WTC11 (cell line): ENCODE results near the gene JMJD4. TPM values are rescaled to one million over a fixed set of nuclear protein-coding genes. Genes with fewer than 3 reads are reported as not detected.

Experiments
- ATAC-seq: fragments of 200-7000 bp; cut with Tn5 transposase; 2 replicates; pipeline ENCODE4 v1.10.0; 2021; ENCODE audit warnings: mild to moderate bottlenecking, moderate library complexity
- CTCF ChIA-PET: fragments of 300-600 bp; sonication (Branson Sonifier 250); formaldehyde crosslinking; loops from one replicate; lab custom pipeline; 2021; ENCODE audit warnings: antibody characterized with exemption; lab: Charles Lee
- POLR2A ChIA-PET: fragments of 350-600 bp; sonication (Branson Sonifier 250); formaldehyde crosslinking; loops from one replicate; lab custom pipeline; 2021; ENCODE audit warnings: antibody characterized with exemption; lab: Charles Lee
- DNase-seq: peaks from one replicate; pipeline ENCODE4 v3.0.0; 2021; ENCODE audit warnings: low spot score
- H3K27ac Mint-ChIP-seq: 2 replicates; pipeline ENCODE4 v1.8.0; 2021; ENCODE audit warnings: mixed read lengths
- H3K27me3 Mint-ChIP-seq: 2 replicates; pipeline ENCODE4 v1.8.0; 2021; ENCODE audit warnings: low read depth, mild to moderate bottlenecking, moderate library complexity, mixed read lengths
- H3K36me3 Mint-ChIP-seq: 2 replicates; pipeline ENCODE4 v1.8.0; 2021; ENCODE audit warnings: mixed read lengths
- H3K4me1 Mint-ChIP-seq: 2 replicates; pipeline ENCODE4 v1.8.0; 2022; ENCODE audit warnings: mixed read lengths
- H3K4me3 Mint-ChIP-seq: 2 replicates; pipeline ENCODE4 v1.8.0; 2021; ENCODE audit warnings: mild to moderate bottlenecking, moderate library complexity, mixed read lengths
- H3K9me3 Mint-ChIP-seq: 2 replicates; pipeline ENCODE4 v1.8.0; 2021; ENCODE audit warnings: mixed read lengths
- ARID4B ChIP-seq: sonication (generic); formaldehyde crosslinking; IDR thresholded peaks from 2 replicates; pipeline ENCODE4 v1.8.0; 2023; ENCODE audit warnings: missing genetic modification reagents, mild to moderate bottlenecking, borderline replicate concordance
- CREB1 ChIP-seq: sonication (generic); formaldehyde crosslinking; IDR thresholded peaks from 2 replicates; pipeline ENCODE4 v1.8.0; 2023; ENCODE audit warnings: mild to moderate bottlenecking, missing genetic modification reagents
- EMX1 ChIP-seq: fragments of 250-450 bp; sonication (Bioruptor Pico); IDR thresholded peaks from 2 replicates; pipeline ENCODE4 v1.8.0; 2021; ENCODE audit warnings: mild to moderate bottlenecking
- ETV6 ChIP-seq: sonication (generic); formaldehyde crosslinking; IDR thresholded peaks from 2 replicates; pipeline ENCODE4 v1.8.1; 2022; ENCODE audit warnings: mild to moderate bottlenecking, missing genetic modification reagents
- GRHL2 ChIP-seq: fragments of 250-450 bp; sonication (Bioruptor Pico); IDR thresholded peaks from 2 replicates; pipeline ENCODE4 v1.8.0; 2022; ENCODE audit warnings: mild to moderate bottlenecking, moderate library complexity; ENCODE audit not compliant: insufficient replicate concordance, severe bottlenecking
- JUN ChIP-seq: sonication (generic); formaldehyde crosslinking; IDR thresholded peaks from 2 replicates; pipeline ENCODE4 v1.8.0; 2023; ENCODE audit warnings: mild to moderate bottlenecking, missing genetic modification reagents
- OVOL2 ChIP-seq: fragments of 250-450 bp; sonication (Bioruptor Pico); IDR thresholded peaks from 2 replicates; pipeline ENCODE4 v1.9.0; 2021; ENCODE audit warnings: mild to moderate bottlenecking, borderline replicate concordance
- PRRX2 ChIP-seq: fragments of 250-450 bp; sonication (Bioruptor Pico); IDR thresholded peaks from 2 replicates; pipeline ENCODE4 v1.8.0; 2021; ENCODE audit warnings: mild to moderate bottlenecking
- RORB ChIP-seq: fragments of 250-450 bp; sonication (Bioruptor Pico); IDR thresholded peaks from 2 replicates; pipeline ENCODE4 v1.9.0; 2021; ENCODE audit warnings: mild to moderate bottlenecking
- SMAD4 ChIP-seq: sonication (generic); formaldehyde crosslinking; IDR thresholded peaks from 2 replicates; pipeline ENCODE4 v1.8.0; 2022; ENCODE audit warnings: mild to moderate bottlenecking, missing genetic modification reagents
- TCF7 ChIP-seq: sonication (generic); formaldehyde crosslinking; IDR thresholded peaks from 2 replicates; pipeline ENCODE4 v1.8.0; 2022; ENCODE audit warnings: mild to moderate bottlenecking, low read depth, missing genetic modification reagents, moderate library complexity
- TEAD4 ChIP-seq: sonication (generic); formaldehyde crosslinking; IDR thresholded peaks from 2 replicates; pipeline ENCODE4 v1.8.0; 2022; ENCODE audit warnings: mild to moderate bottlenecking, missing genetic modification reagents
- ZNF121 ChIP-seq: sonication (generic); formaldehyde crosslinking; IDR thresholded peaks from 2 replicates; pipeline ENCODE4 v1.8.0; 2023; ENCODE audit warnings: missing genetic modification reagents
- ZNF512 ChIP-seq: sonication (generic); formaldehyde crosslinking; IDR thresholded peaks from 2 replicates; pipeline ENCODE4 v1.8.1; 2022; ENCODE audit warnings: missing genetic modification reagents, borderline replicate concordance
- ZSCAN18 ChIP-seq: fragments of 250-450 bp; sonication (Bioruptor Pico); IDR thresholded peaks from 2 replicates; pipeline ENCODE4 v2.1.2; 2022; ENCODE audit warnings: mild to moderate bottlenecking, moderate library complexity
- total RNA-seq: library from RNA; stranded (reverse); gene quantifications from 3 replicates; pipeline ENCODE4 v1.2.3, GENCODE V29; 2021
- TF ChIP-seq, protein P1 (sequence below): sonication (generic); formaldehyde crosslinking; IDR thresholded peaks from 2 replicates; pipeline ENCODE4 v1.8.1; 2022; ENCODE audit warnings: low read depth, mild to moderate bottlenecking, moderate library complexity, missing genetic modification reagents, borderline replicate concordance
- TF ChIP-seq, protein P2 (sequence below): sonication (generic); formaldehyde crosslinking; IDR thresholded peaks from 2 replicates; pipeline ENCODE4 v1.8.0; 2022; ENCODE audit warnings: mild to moderate bottlenecking, missing genetic modification reagents
- TF ChIP-seq, protein P3 (sequence below): sonication (generic); formaldehyde crosslinking; IDR thresholded peaks from 2 replicates; pipeline ENCODE4 v1.8.1; 2023; ENCODE audit warnings: mild to moderate bottlenecking, missing genetic modification reagents

Gene JMJD4
- total RNA-seq, 1 experiment from 2014 or later: 13.7 TPM

- CTCF ChIA-PET: no interaction called here
- H3K4me1 Mint-ChIP-seq: peaks cover 40% of the 10 kb centered on the region
- TF ChIP-seq TCF7 (CRISPR knock-in tag): no peak
- no peak for TF ChIP-seq TEAD4 (CRISPR knock-in tag)
- no peak for TF ChIP-seq ETV6 (CRISPR knock-in tag)
- TF ChIP-seq, protein P1, sequence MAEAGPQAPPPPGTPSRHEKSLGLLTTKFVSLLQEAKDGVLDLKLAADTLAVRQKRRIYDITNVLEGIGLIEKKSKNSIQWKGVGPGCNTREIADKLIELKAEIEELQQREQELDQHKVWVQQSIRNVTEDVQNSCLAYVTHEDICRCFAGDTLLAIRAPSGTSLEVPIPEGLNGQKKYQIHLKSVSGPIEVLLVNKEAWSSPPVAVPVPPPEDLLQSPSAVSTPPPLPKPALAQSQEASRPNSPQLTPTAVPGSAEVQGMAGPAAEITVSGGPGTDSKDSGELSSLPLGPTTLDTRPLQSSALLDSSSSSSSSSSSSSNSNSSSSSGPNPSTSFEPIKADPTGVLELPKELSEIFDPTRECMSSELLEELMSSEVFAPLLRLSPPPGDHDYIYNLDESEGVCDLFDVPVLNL (CRISPR knock-in tag): no peak
- no peak for TF ChIP-seq OVOL2 (CRISPR knock-in tag)
- no peak for TF ChIP-seq ZNF121
- TF ChIP-seq GRHL2: no peak
- TF ChIP-seq SMAD4: no peak
- TF ChIP-seq, protein P2, sequence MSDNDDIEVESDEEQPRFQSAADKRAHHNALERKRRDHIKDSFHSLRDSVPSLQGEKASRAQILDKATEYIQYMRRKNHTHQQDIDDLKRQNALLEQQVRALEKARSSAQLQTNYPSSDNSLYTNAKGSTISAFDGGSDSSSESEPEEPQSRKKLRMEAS (CRISPR knock-in tag): no peak
- TF ChIP-seq, all 79 proteins: peak for 0
- H3K4me3 Mint-ChIP-seq: no peak overlapping the region
- POLR2A ChIA-PET: no interaction called here
- ATAC-seq (no peak), DNase-seq (no peak)
- H3K36me3 Mint-ChIP-seq: peaks cover 32% of the 10 kb centered on the region
- peaks cover 28% of the 10 kb centered on the region for H3K27me3 Mint-ChIP-seq
- no peak overlapping the region for H3K27ac Mint-ChIP-seq
- peaks cover 36% of the 10 kb centered on the region for H3K9me3 Mint-ChIP-seq
These were observed 8.8 kb downstream of the JMJD4 start for GRCh38 chr1:227726318-227726717.

- Mint-ChIP-seq H3K4me3 (no peak overlapping the region), H3K27ac (no peak overlapping the region), H3K36me3 (peaks cover 45% of the 10 kb centered on the region), H3K9me3 (peaks cover 49% of the 10 kb centered on the region), H3K4me1 (peaks cover 33% of the 10 kb centered on the region), H3K27me3 (peaks cover 40% of the 10 kb centered on the region)
- no peak for TF ChIP-seq ZNF512
- TF ChIP-seq CREB1 (CRISPR knock-in tag): no peak
- no peak for TF ChIP-seq PRRX2
- TF ChIP-seq, protein P3, sequence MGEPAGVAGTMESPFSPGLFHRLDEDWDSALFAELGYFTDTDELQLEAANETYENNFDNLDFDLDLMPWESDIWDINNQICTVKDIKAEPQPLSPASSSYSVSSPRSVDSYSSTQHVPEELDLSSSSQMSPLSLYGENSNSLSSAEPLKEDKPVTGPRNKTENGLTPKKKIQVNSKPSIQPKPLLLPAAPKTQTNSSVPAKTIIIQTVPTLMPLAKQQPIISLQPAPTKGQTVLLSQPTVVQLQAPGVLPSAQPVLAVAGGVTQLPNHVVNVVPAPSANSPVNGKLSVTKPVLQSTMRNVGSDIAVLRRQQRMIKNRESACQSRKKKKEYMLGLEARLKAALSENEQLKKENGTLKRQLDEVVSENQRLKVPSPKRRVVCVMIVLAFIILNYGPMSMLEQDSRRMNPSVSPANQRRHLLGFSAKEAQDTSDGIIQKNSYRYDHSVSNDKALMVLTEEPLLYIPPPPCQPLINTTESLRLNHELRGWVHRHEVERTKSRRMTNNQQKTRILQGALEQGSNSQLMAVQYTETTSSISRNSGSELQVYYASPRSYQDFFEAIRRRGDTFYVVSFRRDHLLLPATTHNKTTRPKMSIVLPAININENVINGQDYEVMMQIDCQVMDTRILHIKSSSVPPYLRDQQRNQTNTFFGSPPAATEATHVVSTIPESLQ (CRISPR knock-in tag): no peak
- TF ChIP-seq ZSCAN18 (CRISPR knock-in tag): no peak
- TF ChIP-seq JUN: no peak
- no peak for TF ChIP-seq EMX1 (CRISPR knock-in tag)
- no peak for TF ChIP-seq ARID4B (CRISPR knock-in tag)
- no peak for TF ChIP-seq RORB (CRISPR knock-in tag)
- ChIA-PET CTCF (no interaction called here), POLR2A (no interaction called here)
- ATAC-seq: no peak
- DNase-seq: no peak
These were observed 10.1 kb downstream of the JMJD4 start for GRCh38 chr1:227725046-227725445.
